K562 (cell line): ENCODE measurements around the gene KCTD11. TPM values are rescaled to one million over a fixed set of nuclear protein-coding genes. Genes with fewer than 3 reads are reported as not detected.

Source experiments
- BHLHE40 ChIP-seq: IDR thresholded peaks from 2 replicates; pipeline ENCODE4 v1.6.1; 2011; ENCODE audit warnings: low read length, improper control_type of control experiment
- BRCA1 ChIP-seq, 2 experiments: fragments of 450-650 bp in 1 of 2; sonication (generic) in 1 of 2; formaldehyde crosslinking in 1 of 2; IDR thresholded peaks; 2 replicates each; pipeline versions ENCODE4 v1.5.0 to v1.6.1; 2017 to 2020; ENCODE audit warnings: mild to moderate bottlenecking in 1 of 2, missing genetic modification reagents in 1 of 2
- CTBP1 ChIP-seq: fragments of 450-650 bp; IDR thresholded peaks from 2 replicates; pipeline ENCODE4 v1.6.1; 2016; ENCODE audit warnings: borderline replicate concordance
- GTF2A2 ChIP-seq: IDR thresholded peaks from 2 replicates; pipeline ENCODE4 v1.6.1; 2016; ENCODE audit warnings: mild to moderate bottlenecking, missing genetic modification characterization, missing compliant biosample characterization
- HCFC1 ChIP-seq: IDR thresholded peaks from 2 replicates; pipeline ENCODE4 v1.6.1; 2012; ENCODE audit warnings: low read depth, low read length, improper control_type of control experiment
- KDM5B ChIP-seq: fragments of 200-600 bp; sonication (generic); IDR thresholded peaks from 2 replicates; pipeline ENCODE4 v1.6.1; 2012; ENCODE audit warnings: low read depth, mild to moderate bottlenecking, moderate library complexity, low read length, control low read depth, inconsistent platforms; ENCODE audit not compliant: insufficient replicate concordance
- L3MBTL2 ChIP-seq: fragments of 450-650 bp; IDR thresholded peaks from 2 replicates; pipeline ENCODE4 v1.6.1; 2016; ENCODE audit warnings: mild to moderate bottlenecking, moderate library complexity
- RBBP5 ChIP-seq: fragments of 200-600 bp; sonication (generic); IDR thresholded peaks from 2 replicates; pipeline ENCODE4 v1.6.1; 2012; ENCODE audit warnings: borderline replicate concordance, mild to moderate bottlenecking, low read length, control low read depth, inconsistent platforms; ENCODE audit not compliant: insufficient read depth, poor library complexity, severe bottlenecking
- STAG1 ChIP-seq: sonication (generic); formaldehyde crosslinking; IDR thresholded peaks from 2 replicates; pipeline ENCODE4 v1.5.0; 2020; ENCODE audit warnings: missing genetic modification reagents, borderline replicate concordance
- TOE1 ChIP-seq, 2 experiments: fragments of 450-650 bp in 1 of 2; sonication (generic) in 1 of 2; formaldehyde crosslinking in 1 of 2; IDR thresholded peaks; 2 replicates each; pipeline versions ENCODE4 v1.7.1 to v1.8.0; 2016 to 2022; ENCODE audit warnings: borderline replicate concordance in 2 of 2, mild to moderate bottlenecking in 2 of 2, antibody characterized with exemption in 1 of 2, inconsistent platforms in 1 of 2, low read depth in 1 of 2, missing genetic modification reagents in 1 of 2, moderate library complexity in 1 of 2
- ZNF165 ChIP-seq: fragments of 250-450 bp; sonication (Bioruptor Pico); IDR thresholded peaks from 2 replicates; pipeline ENCODE4 v1.4.0; 2020; ENCODE audit warnings: borderline replicate concordance
- ZNF408 ChIP-seq: fragments of 250-450 bp; sonication (Bioruptor Pico); IDR thresholded peaks from 2 replicates; pipeline ENCODE4 v1.4.0; 2020; ENCODE audit warnings: low read depth, mild to moderate bottlenecking, moderate library complexity
- polyA plus RNA-seq, 8 experiments: library from polyadenylated mRNA; depleted of rRNA in 4 of 8; stranded (reverse) in 5 of 8; unstranded in 3 of 8; fragments of >200 nt; fragmentation: Nextera tagmentation in 2 of 8; fragmentation: Illumina TruSeq in 1 of 8; extraction: Ambion mirVana in 2 of 8; extraction: Trizol in 1 of 8; gene quantifications; 2 replicates each; pipeline versions ENCODE4 v1.2.1 to v1.2.3, GENCODE V29; 2011 to 2014; ENCODE audit warnings: inconsistent platforms in 1 of 8, missing spikeins in 1 of 8
- total RNA-seq, 7 experiments: library from RNA; depleted of rRNA in 6 of 7; stranded (reverse); fragments of >200 nt in 6 of 7; fragmentation: Illumina TruSeq in 2 of 7; extraction: Trizol in 2 of 7; gene quantifications; 2 replicates each; pipeline versions ENCODE4 v1.2.1 to v1.2.3, GENCODE V29; 2011 to 2021; ENCODE audit warnings: low replicate concordance in 1 of 7
- TF ChIP-seq, protein P1 (sequence below): fragments of 250-450 bp; sonication (Bioruptor Pico); IDR thresholded peaks from 2 replicates; pipeline ENCODE4 v1.4.0; 2020
- TF ChIP-seq, protein P2 (sequence below), 2 experiments: fragments of 450-650 bp; conservative IDR thresholded peaks; 2 replicates each; pipeline ENCODE4 v1.6.1; 2017; ENCODE audit warnings: mild to moderate bottlenecking in 2 of 2, moderate library complexity in 2 of 2

KCTD11 gene
- total and polyA plus RNA-seq, 9 of the 15 experiments (the other 6 are each of a cell fraction or from before 2014, with no cell fraction given): 0.01 to 3.2 (median 2.5) TPM; not detected in 1

DNA sequence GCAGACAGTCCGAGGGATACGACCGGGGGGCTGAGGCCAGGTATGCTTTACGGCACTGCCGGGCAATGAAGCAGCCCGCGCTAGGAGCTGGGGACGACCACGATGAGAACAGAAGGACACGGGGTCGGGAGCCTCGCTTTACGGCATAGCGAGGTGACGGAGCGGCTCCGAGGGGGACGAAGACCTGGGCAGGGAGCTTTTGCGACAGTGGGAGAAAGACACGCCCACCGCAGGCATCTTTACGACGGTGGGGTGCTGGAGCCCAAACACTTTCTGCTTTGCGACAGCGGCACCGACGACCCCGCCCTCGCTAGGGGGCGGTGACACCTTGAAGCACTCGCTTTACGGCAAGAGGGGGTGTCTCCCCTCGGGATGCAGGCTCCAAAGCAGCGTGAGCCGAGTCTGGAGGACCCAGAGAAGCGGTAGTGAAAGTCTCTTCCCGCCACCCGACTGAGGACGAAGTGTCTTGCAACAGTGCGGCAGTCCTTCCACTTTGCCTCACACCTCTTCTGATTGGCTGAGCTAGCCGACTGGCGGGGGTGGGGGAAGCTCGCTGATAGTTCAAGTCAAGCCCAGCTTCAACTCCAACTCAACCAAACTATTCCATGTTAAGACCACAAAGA, 22.5 kb upstream of the KCTD11 start (continued):
- TF ChIP-seq, protein P1, sequence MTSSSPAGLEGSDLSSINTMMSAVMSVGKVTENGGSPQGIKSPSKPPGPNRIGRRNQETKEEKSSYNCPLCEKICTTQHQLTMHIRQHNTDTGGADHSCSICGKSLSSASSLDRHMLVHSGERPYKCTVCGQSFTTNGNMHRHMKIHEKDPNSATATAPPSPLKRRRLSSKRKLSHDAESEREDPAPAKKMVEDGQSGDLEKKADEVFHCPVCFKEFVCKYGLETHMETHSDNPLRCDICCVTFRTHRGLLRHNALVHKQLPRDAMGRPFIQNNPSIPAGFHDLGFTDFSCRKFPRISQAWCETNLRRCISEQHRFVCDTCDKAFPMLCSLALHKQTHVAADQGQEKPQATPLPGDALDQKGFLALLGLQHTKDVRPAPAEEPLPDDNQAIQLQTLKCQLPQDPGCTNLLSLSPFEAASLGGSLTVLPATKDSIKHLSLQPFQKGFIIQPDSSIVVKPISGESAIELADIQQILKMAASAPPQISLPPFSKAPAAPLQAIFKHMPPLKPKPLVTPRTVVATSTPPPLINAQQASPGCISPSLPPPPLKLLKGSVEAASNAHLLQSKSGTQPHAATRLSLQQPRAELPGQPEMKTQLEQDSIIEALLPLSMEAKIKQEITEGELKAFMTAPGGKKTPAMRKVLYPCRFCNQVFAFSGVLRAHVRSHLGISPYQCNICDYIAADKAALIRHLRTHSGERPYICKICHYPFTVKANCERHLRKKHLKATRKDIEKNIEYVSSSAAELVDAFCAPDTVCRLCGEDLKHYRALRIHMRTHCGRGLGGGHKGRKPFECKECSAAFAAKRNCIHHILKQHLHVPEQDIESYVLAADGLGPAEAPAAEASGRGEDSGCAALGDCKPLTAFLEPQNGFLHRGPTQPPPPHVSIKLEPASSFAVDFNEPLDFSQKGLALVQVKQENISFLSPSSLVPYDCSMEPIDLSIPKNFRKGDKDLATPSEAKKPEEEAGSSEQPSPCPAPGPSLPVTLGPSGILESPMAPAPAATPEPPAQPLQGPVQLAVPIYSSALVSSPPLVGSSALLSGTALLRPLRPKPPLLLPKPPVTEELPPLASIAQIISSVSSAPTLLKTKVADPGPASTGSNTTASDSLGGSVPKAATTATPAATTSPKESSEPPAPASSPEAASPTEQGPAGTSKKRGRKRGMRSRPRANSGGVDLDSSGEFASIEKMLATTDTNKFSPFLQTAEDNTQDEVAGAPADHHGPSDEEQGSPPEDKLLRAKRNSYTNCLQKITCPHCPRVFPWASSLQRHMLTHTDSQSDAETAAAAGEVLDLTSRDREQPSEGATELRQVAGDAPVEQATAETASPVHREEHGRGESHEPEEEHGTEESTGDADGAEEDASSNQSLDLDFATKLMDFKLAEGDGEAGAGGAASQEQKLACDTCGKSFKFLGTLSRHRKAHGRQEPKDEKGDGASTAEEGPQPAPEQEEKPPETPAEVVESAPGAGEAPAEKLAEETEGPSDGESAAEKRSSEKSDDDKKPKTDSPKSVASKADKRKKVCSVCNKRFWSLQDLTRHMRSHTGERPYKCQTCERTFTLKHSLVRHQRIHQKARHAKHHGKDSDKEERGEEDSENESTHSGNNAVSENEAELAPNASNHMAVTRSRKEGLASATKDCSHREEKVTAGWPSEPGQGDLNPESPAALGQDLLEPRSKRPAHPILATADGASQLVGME (CRISPR knock-in tag): no peak
- TF ChIP-seq CTBP1: 0 out of 2 replicates have a peak, but pooled peaks have one; percentile 27
- 0 out of 2 replicates have a peak, but pooled peaks have one; percentile 38 for TF ChIP-seq L3MBTL2
- TF ChIP-seq ZNF408 (CRISPR knock-in tag): no peak
- TF ChIP-seq RBBP5: peak; percentile 22
- TF ChIP-seq, protein P2, sequence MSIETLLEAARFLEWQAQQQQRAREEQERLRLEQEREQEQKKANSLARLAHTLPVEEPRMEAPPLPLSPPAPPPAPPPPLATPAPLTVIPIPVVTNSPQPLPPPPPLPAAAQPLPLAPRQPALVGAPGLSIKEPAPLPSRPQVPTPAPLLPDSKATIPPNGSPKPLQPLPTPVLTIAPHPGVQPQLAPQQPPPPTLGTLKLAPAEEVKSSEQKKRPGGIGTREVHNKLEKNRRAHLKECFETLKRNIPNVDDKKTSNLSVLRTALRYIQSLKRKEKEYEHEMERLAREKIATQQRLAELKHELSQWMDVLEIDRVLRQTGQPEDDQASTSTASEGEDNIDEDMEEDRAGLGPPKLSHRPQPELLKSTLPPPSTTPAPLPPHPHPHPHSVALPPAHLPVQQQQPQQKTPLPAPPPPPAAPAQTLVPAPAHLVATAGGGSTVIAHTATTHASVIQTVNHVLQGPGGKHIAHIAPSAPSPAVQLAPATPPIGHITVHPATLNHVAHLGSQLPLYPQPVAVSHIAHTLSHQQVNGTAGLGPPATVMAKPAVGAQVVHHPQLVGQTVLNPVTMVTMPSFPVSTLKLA (conservative IDR thresholded peaks at IDR 0.05): peak; percentile 38 to 60; a peak in 2 of 4 replicates
- TF ChIP-seq BHLHE40: no peak
- peak; percentile 38; the same call in 1 of the 2 replicates for TF ChIP-seq TOE1 (IDR thresholded peaks at IDR 0.05; ENCODE audit: borderline replicate concordance)
- TF ChIP-seq TOE1 (CRISPR knock-in tag; IDR thresholded peaks at IDR 0.05; ENCODE audit: borderline replicate concordance, low read depth): no peak
- no peak for TF ChIP-seq BRCA1 (IDR thresholded peaks at IDR 0.05)
- TF ChIP-seq BRCA1 (CRISPR knock-in tag; IDR thresholded peaks at IDR 0.05): no peak
- no peak for TF ChIP-seq STAG1
- TF ChIP-seq KDM5B: peak; percentile 53
- no peak for TF ChIP-seq GTF2A2
- no peak for TF ChIP-seq ZNF165 (CRISPR knock-in tag)
- TF ChIP-seq HCFC1: peak; percentile 51; the same call in 1 of the 2 replicates
